HepG2 (cell line): Measurements from ENCODE around the gene ZNF530. TPM values are rescaled to one million over a fixed set of nuclear protein-coding genes. Genes with fewer than 3 reads are reported as not detected.
A peak's percentile ranks its signal among the peaks of the same experiment; 100 is the strongest.

Experiments
- AHR ChIP-seq: IDR thresholded peaks from 2 replicates; pipeline ENCODE4 v1.6.1; 2018; ENCODE audit warnings: missing genetic modification reagents, missing compliant biosample characterization
- DMAP1 ChIP-seq: IDR thresholded peaks from 2 replicates; pipeline ENCODE4 v1.6.1; 2016
- FOXA3 ChIP-seq: IDR thresholded peaks from 2 replicates; pipeline ENCODE4 v1.6.1; 2016; ENCODE audit warnings: missing genetic modification reagents, missing compliant biosample characterization
- HDAC1 ChIP-seq: sonication (generic); formaldehyde crosslinking; IDR thresholded peaks from 2 replicates; pipeline ENCODE4 v1.5.1; 2020; ENCODE audit warnings: mild to moderate bottlenecking, missing genetic modification reagents
- IRF2 ChIP-seq: IDR thresholded peaks from 2 replicates; pipeline ENCODE4 v1.6.1; 2018; ENCODE audit warnings: missing genetic modification reagents, missing compliant biosample characterization
- KLF12 ChIP-seq: sonication (generic); formaldehyde crosslinking; IDR thresholded peaks from 2 replicates; pipeline ENCODE4 v1.4.0; 2020; ENCODE audit warnings: missing genetic modification reagents, borderline replicate concordance
- MYNN ChIP-seq: sonication (generic); formaldehyde crosslinking; IDR thresholded peaks from 2 replicates; pipeline ENCODE4 v1.4.0; 2020; ENCODE audit warnings: mild to moderate bottlenecking, low read depth, missing genetic modification reagents
- NR2C2 ChIP-seq: sonication (generic); formaldehyde crosslinking; IDR thresholded peaks from 2 replicates; pipeline ENCODE4 v1.4.0; 2020; ENCODE audit warnings: missing genetic modification reagents, mild to moderate bottlenecking, moderate library complexity, borderline replicate concordance
- POGZ ChIP-seq: sonication (generic); formaldehyde crosslinking; IDR thresholded peaks from 2 replicates; pipeline ENCODE4 v1.4.0; 2020; ENCODE audit warnings: mild to moderate bottlenecking, missing genetic modification reagents
- POLR2G ChIP-seq: fragments of 200-400 bp; formaldehyde crosslinking; IDR thresholded peaks from 2 replicates; pipeline ENCODE4 v1.6.1; 2018; ENCODE audit warnings: mild to moderate bottlenecking, low read depth, low read length, moderate library complexity
- RBFOX2 ChIP-seq: fragments of 200-400 bp; formaldehyde crosslinking; IDR thresholded peaks from 2 replicates; pipeline ENCODE4 v1.6.1; 2017; ENCODE audit warnings: low read depth, mild to moderate bottlenecking, low read length
- SNAPC4 ChIP-seq: sonication (generic); formaldehyde crosslinking; IDR thresholded peaks from 2 replicates; pipeline ENCODE4 v1.4.0; 2020; ENCODE audit warnings: mild to moderate bottlenecking, missing genetic modification reagents
- SP4 ChIP-seq: sonication (generic); formaldehyde crosslinking; IDR thresholded peaks from 2 replicates; pipeline ENCODE4 v1.8.1; 2023; ENCODE audit warnings: mild to moderate bottlenecking, missing genetic modification reagents
- SPEN ChIP-seq: sonication (generic); formaldehyde crosslinking; IDR thresholded peaks from 2 replicates; pipeline ENCODE4 v1.5.1; 2020; ENCODE audit warnings: low read depth, mild to moderate bottlenecking, missing genetic modification reagents
- TAF1 ChIP-seq: sonication (generic); formaldehyde crosslinking; IDR thresholded peaks from 2 replicates; pipeline ENCODE4 v1.4.0; 2020; ENCODE audit warnings: missing genetic modification reagents
- TBX2 ChIP-seq: sonication (generic); formaldehyde crosslinking; IDR thresholded peaks from 2 replicates; pipeline ENCODE4 v1.5.0; 2020; ENCODE audit warnings: missing genetic modification reagents, mild to moderate bottlenecking, borderline replicate concordance
- ZBTB7B ChIP-seq: sonication (generic); formaldehyde crosslinking; IDR thresholded peaks from 2 replicates; pipeline ENCODE4 v1.4.0; 2020; ENCODE audit warnings: missing genetic modification reagents
- ZMAT3 ChIP-seq: sonication (generic); formaldehyde crosslinking; conservative IDR thresholded peaks from 2 replicates; pipeline ENCODE4 v1.7.0; 2021; ENCODE audit warnings: missing genetic modification reagents
- ZNF160 ChIP-seq: sonication (generic); formaldehyde crosslinking; IDR thresholded peaks from 2 replicates; pipeline ENCODE4 v1.8.0; 2022; ENCODE audit warnings: mild to moderate bottlenecking, inconsistent platforms, missing genetic modification reagents
- ZNF343 ChIP-seq: sonication (generic); formaldehyde crosslinking; IDR thresholded peaks from 2 replicates; pipeline ENCODE4 v1.4.0; 2020; ENCODE audit warnings: mild to moderate bottlenecking, missing genetic modification reagents
- ZNF792 ChIP-seq: IDR thresholded peaks from 2 replicates; pipeline ENCODE4 v1.6.1; 2016
- ZSCAN9 ChIP-seq: IDR thresholded peaks from 2 replicates; pipeline ENCODE4 v1.6.1; 2016; ENCODE audit warnings: borderline replicate concordance
- polyA plus RNA-seq, 8 experiments: library from polyadenylated mRNA; depleted of rRNA in 3 of 8; stranded (reverse) in 7 of 8; unstranded in 1 of 8; fragments of >200 nt; fragmentation: Illumina TruSeq in 4 of 8; extraction: Trizol in 4 of 8; gene quantifications; 2 replicates each; pipeline versions ENCODE4 v1.2.1 to v1.2.3, GENCODE V29; 2011 to 2016; ENCODE audit warnings: low read depth in 4 of 8, missing spikeins in 1 of 8, mixed read lengths in 1 of 8; ENCODE audit not compliant: insufficient read depth in 1 of 8
- total RNA-seq, 5 experiments: library from RNA; depleted of rRNA; stranded (reverse); fragments of >200 nt; fragmentation: Illumina TruSeq; extraction: Trizol; gene quantifications; 2 replicates each; pipeline ENCODE4 v1.2.3, GENCODE V29; 2016; ENCODE audit warnings: low read depth in 1 of 5
- TF ChIP-seq, protein P1 (sequence below): sonication (generic); formaldehyde crosslinking; conservative IDR thresholded peaks from 2 replicates; pipeline ENCODE4 v1.4.0; 2020; ENCODE audit warnings: missing genetic modification reagents

ZNF530 gene
- total and polyA plus RNA-seq, 2 of the 13 experiments (the other 11 are each of a cell fraction or from before 2014, with no cell fraction given): 1.1 to 7.8 TPM

GRCh38 chr19:57632987-57633831, 33.5 kb downstream of the ZNF530 start, which contains the start of gene ZNF211 (continued):
- TF ChIP-seq ZBTB7B (CRISPR knock-in tag) (peak; percentile 67; the same call in 1 of the 2 replicates), ZMAT3 (0 out of 2 replicates have a peak, but pooled peaks have one; percentile 49), SNAPC4 (no peak), RBFOX2 (peak; percentile 71), AHR (CRISPR knock-in tag) (peak; percentile 77; the same call in 1 of the 2 replicates), HDAC1 (CRISPR knock-in tag) (peak; percentile 86), SP4 (peak; percentile 88), MYNN (CRISPR knock-in tag) (0 out of 2 replicates have a peak, but pooled peaks have one; percentile 45), ZNF343 (CRISPR knock-in tag) (0 out of 2 replicates have a peak, but pooled peaks have one; percentile 73), DMAP1 (CRISPR knock-in tag) (peak; percentile 68), TBX2 (CRISPR knock-in tag) (peak; percentile 42), KLF12 (0 out of 2 replicates have a peak, but pooled peaks have one; percentile 25), FOXA3 (CRISPR knock-in tag) (0 out of 2 replicates have a peak, but pooled peaks have one; percentile 5), NR2C2 (CRISPR knock-in tag) (peak; percentile 68; the same call in 1 of the 2 replicates), TAF1 (CRISPR knock-in tag) (peak; percentile 70), ZSCAN9 (CRISPR knock-in tag) (peak; percentile 88), POGZ (CRISPR knock-in tag) (peak; percentile 57), ZNF160 (peak; percentile 56; the same call in 1 of the 2 replicates), ZNF792 (CRISPR knock-in tag) (peak; percentile 62; the same call in 1 of the 2 replicates), SPEN (peak; percentile 82), POLR2G (peak; percentile 72), IRF2 (peak; percentile 92)
- TF ChIP-seq, protein P1, sequence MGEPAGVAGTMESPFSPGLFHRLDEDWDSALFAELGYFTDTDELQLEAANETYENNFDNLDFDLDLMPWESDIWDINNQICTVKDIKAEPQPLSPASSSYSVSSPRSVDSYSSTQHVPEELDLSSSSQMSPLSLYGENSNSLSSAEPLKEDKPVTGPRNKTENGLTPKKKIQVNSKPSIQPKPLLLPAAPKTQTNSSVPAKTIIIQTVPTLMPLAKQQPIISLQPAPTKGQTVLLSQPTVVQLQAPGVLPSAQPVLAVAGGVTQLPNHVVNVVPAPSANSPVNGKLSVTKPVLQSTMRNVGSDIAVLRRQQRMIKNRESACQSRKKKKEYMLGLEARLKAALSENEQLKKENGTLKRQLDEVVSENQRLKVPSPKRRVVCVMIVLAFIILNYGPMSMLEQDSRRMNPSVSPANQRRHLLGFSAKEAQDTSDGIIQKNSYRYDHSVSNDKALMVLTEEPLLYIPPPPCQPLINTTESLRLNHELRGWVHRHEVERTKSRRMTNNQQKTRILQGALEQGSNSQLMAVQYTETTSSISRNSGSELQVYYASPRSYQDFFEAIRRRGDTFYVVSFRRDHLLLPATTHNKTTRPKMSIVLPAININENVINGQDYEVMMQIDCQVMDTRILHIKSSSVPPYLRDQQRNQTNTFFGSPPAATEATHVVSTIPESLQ (CRISPR knock-in tag): 0 out of 2 replicates have a peak, but pooled peaks have one; percentile 35
